GDM1 (cell line): ENCODE measurements around the gene BCL2.

Source experiments
- DNase-seq: peaks from one replicate; lab custom pipeline; 2025; lab: John Stamatoyannopoulos, UW

BCL2 gene

DNA sequence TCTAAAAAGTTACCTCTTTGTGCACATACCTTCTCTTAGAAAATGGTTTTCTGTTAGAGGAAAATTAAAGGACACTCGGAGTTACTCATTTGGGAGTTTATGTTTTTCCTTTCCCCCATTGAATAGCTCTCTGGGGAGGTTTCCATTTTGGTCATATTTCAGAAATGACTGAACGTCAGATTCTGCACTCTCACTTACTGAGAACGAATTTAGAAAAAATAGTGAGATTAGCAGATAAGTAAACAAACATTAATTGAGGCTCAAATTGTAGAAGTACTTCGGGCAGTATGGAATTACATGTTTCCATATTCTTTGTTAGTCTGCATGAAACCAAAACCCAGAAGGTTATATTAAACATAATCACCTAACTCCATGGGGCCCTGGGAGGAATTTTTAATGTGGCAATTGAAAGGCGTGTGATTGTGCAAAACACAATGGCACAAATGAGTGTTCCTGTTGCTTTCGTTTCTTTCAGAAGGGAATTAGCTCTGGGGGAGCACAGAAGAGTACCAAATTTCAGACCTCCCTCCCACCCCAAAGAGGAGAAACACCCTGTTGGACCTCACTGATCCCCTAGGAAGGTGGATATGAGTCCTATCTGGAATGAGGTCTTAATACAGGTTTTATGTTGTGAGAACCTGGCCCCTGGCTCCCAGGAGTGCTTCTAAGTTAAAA is 212.3 kb downstream of the BCL2 start:
- no peak for DNase-seq

DNA sequence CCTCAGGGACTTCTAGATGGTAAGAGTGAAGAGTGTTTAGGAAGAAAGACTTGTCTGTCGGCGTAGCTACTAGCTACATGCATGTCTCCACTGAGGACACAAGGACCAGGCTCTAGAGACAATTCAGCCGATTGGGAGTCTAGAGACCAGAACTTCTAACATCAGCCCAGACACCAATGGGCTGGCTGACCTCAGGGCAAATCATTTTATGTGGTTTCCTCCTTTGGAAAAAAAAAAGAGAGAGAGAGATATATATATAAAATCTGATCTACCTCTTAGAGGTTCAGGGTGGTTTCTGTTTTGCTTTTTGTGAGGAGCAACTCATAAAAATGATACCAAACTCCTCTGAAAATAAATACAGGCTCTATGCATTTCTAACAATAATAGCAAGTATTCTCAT is 212.8 kb downstream of the BCL2 start:
- no peak for DNase-seq

DNA sequence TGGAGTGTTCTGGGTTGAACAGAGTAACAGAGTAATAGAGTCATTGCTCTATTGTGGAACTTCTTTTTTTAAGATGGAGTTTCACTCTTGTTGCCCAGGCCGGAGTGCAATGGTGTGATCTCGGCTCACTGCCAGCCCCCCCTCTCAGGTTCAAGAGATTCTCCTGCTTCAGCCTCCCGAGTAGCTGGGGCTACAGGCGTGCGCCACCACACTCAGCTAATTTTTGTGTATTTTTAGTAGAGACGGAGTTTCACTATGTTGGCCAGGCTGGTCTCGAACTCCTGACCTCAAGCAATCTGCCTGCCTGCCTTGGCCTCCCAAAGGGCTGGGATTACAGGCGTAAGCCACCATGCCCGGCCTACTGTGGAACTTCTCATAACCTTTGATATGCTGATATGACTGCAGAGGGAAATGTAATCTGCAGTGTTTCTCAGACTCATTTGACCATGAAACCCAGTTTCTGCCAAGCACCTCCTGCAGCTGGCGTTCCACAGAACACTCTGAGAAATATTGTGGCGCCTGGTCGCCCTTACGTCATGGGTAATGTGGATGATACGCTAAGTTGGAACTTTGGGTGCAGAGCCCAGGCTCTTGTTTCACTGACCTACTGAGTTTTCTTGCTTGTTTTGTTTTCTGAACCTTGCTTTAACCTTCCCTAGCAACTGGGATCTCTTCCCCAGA is 213.8 kb downstream of the BCL2 start:
- DNase-seq: no peak

DNA sequence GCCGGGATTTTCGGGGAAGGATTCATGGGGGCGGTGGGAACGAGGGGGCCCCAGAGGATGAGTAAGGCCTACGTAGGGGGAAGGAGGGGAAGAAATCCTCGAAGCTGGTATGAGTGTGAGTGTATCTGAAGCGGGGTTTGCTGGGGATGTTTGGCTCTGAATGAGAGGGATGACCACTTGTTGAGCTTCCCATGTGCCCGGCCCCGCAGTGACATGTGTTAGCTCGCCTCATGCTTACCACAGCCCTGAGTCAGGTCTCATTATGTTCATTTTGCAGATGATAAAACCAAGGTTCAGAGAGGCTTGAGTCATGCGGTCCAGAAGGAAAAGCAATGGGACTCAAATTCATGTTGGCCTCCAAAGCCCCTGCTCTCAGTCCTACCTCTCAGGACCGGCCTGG is 214.7 kb downstream of the BCL2 start:
- no peak for DNase-seq

DNA sequence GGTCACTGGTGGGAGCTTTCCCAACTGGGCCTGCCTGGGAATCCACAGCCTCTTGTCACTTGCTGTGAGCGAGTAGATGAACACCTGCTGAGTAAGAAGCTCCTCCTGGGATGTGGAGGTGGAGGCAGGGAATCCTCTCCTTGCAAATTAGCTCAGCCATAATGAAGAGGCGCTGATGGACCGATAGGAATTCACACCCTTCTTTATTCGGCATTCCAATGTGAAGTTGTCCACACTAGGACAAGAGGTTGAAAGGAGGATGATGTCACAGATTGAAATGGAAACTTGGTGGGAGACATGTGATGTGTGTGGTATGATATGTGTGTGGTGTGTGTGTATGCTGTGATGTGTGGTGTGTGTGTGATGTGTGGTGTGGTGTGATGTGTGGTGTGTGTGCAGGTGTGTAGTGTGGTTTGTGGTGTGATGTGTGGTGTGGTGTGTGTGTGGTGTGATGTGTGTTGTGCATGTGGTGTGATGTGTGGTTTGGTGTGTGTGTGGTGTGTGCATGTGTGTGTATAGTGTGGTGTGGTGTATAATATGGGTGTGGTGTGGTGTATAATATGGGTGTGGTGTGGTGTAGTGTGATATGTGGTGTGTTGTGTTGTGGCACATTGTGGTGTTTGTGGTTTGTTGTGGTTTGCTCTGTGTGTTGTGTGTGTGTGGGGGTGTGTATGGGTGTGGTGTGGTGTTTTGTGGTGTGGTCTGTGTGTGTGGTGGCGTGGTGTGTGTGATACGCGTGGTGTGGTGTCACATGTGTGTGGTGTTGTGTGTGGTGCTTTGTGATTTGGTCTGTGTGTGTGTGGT is 216.4 kb downstream of the BCL2 start:
- DNase-seq: no peak

DNA sequence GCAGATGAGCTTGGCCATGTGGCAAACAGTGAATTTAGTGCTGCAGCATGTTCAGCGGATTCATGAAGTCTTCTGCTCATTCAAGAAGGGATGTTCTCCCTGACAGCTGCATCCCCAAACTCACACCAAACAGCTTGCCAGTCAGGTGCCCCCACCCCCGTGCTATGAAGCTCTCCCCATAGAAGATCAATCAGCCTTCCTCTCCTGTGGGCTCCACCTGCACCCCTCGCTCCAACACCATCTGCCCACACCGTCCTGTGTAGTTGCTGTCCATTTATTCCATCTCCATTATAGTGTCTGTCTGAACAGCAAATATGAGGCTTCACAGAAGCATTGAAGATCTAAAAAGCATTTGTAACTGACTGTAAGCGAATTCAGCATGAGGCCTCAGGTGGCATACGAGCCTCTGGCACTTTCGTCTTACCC is 218.9 kb downstream of the BCL2 start:
- no peak for DNase-seq

DNA sequence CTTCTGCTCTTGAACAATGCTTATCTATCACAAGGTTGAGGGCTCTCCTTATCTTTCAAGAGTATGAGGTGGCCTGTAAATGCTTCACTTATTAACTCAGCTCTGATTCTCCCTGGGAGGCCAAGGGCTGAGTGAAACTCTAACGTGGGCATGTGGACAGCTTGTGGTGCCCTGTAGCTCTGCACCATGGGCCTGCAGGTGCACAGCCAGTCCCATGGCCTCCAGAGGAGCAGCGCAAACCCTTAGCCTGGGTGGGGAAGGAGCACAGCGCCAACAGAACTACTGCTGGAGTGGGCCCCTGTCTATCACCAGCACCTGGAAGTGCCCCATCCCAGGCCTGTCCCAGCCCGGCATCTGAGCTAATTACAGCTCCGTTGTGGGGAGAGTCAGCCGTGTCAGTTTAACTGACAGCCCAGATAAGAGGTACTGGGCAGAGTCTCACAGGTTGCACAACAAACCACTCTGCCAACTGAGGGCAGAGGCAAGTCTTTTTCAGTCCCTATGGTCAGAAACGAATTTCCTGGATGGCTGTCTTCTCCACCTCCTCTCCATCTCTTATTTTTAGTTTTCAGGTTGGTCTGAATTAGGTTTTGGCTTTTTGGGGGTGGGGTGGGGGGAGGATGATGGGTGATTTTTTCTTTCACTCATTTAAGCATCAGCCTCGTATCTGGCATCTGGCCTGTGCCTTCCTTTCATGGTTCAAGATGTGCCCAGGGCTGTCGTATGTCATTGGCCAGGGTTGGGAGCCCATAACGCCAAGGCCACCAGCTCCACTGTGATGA is 219.5 kb downstream of the BCL2 start:
- DNase-seq: peak; percentile 90

DNA sequence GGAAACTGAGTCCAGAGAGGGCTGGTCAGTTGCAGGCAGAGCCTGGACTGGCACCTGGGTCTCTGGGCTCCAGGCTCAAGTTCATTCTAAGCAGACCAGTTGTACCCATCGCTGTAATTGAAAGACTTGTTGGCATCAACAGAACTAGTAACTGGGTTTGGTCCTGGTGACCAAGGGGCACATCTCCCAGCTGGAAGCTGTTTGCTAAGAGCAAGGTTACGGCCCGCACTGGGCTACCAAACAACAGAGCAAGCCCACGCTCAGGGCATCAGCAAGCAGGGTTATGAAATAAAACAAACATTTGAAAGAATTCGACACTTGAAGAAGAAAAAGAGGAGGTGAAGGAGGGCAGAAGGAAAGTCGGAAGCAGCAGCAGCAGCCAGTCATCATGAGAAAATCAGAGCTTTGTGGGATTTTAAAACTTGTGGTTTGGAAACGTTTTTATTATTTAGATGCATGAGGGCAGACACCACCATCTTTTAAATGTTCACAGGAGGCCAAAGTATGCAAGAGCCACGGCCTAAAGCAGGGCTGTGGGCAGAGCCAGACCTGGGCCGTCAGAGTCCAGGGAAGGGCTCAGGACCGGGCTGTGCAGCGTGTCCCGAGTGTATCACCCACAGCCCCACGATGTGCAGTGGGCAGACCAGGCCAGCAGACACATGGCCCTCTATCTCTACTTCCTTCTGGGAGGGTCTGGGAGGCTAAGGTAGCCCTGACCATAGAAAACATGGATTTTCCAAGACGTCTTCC is 220.3 kb downstream of the BCL2 start:
- no peak for DNase-seq

DNA sequence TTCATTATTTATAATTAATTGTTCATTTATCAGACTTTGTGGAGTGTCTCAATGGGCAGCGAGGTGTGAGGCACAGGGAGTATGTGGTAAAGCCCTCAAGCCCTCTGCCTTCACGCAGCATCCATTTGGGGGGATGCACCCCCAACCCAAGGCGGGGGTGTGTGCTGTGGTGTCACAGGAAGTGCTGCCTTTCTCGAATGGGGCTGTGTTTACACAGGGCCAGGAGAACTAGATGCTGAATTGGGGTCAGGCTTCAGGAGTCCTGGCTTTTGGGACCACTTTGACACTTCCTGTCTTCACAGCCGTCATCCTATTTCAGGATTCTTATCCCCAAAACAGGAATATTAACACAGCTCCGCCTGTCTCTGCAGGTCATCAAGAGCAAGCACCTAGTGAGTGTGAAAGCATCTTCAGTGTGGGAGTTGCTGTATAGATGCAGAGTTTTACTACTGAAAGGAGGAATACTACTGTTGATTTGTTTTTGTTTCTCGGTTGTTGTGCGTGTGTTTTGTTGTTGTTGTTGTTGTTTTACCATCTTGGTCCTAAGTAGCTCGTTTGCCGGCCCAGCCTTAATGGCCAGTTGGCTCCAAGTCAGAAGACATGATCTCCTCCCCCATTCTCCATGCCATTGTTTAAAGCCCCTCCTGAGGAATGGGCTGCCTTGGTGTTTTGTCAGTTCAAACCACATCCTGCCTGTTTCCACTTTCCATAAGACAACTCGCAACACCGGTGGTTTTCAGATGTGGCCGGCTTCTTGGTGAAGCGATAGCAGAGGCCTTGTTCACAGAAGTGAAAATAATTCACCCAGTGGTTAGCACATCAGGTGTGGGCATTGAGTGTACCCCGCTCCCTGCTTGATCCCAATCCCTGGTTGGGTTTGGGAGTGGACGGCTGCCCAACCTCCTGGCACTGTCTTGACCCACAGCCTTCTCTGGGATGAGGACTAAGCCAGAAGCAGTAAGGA is 221.3 kb downstream of the BCL2 start:
- DNase-seq: peak; percentile 82

DNA sequence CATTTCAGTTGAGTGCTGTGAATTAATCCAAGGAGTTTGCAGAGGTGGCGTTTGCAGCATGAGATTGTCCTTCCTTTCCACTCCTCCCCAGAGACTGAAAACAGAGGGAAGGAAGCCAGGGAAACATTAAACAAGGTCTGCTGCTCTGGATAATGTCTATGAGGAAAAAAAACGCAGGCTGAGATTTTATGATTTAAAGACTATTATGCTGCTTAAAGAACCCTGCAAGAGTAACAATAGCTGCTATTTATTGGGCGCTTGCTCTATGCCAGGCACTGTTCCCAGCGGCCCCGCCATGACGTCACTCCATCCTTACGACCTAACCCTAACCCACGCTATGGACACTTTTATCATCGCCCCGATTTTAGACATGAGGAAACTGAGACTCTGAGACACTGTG is 222.4 kb downstream of the BCL2 start:
- no peak for DNase-seq

DNA sequence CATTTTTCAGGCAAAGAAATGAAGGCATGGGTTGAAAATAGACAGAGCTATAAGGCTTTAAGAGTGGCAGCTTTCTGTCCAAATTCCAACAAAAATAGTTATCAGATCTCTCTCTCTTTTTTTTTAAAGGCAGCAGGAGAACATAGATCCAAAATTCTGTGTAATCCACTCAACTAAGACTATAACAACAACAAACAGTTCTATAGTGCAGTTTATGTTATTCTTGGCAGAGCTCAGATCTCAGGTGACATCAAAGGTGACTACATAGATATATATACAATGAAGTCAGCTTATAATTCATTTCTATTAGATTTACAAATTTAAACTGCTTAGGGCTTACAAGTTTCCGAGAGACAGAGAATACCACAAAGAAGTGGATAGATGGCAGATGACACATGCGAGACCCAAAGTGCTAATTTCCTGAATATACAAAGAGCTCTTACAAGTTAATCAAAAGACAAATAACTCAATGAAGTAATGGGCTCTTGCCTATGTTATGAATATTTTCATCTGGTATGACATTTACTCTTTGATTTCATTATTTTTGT is 223.2 kb downstream of the BCL2 start:
- DNase-seq: no peak

DNA sequence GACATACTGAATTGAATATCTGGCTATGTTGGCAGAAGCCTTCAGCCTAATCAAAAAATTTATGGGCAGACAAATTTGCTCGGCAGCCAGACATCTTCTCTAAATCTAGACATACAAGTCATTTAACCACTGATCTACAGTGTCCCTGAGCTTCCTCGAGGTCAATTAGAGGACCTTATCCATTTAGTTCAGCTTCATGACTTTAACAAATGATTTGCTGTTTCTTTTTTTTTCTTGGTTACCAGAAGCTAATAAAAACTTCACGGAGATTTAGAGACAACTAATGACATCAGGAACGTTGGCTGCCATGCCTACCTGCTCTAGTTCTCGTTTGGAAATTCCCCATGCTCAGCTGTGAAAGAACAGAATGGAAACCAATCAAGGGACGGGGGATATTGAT is 223.8 kb downstream of the BCL2 start:
- DNase-seq: no peak

DNA sequence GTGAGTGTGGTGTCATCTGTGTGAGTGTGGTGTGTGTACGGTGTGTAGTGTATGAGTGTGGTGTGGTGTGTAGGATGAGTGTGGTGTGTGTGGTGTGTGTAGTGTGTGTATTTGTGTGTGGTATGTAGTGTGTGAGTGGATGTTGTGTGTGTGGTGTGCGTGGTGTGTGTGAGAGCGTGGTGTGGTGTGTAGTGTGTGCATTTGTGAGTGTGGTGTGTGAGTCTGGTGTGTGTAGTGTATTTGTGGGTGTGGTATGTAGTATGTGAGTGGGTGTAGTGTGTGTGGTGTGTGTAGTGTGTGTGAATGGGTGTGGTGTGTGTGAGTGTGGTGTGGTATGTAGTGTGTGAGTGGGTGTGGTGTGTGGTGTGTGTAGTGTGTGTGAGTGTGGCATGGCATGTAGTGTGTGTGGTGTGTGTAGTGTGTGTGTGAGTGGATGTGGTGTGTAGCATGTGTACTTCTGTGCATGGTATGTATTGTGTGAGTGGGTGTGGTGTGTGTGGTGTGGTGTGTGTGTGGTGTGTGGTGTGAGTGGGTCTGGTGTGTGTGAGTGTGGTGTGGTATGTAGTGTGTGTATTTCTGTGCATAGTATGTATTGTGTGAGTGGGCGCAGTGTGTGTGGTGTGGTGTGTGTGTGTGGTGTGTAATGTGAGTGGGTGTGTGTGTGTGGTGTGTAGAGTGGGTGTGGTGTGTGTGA is 227.8 kb downstream of the BCL2 start:
- no peak for DNase-seq

DNA sequence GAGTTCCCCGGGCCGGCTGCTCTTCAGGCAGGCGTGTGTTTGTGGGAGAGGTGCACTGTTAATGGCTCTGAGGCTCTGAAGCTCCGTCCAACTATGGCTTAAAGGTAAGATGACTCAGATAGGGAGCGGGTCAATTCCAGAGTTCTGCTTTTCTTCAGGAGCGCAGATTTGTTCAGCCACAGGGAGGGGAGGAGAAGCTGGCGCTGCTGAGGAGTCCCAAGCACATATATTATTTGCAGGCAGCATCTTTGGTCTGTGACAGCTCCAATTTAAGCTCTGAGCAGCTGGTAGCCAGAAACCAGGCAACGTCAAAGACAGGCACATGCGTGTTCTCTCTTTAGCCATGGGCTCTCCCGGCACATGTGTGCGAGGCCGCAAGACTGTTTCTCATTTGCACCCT is 229.2 kb downstream of the BCL2 start:
- DNase-seq: no peak

DNA sequence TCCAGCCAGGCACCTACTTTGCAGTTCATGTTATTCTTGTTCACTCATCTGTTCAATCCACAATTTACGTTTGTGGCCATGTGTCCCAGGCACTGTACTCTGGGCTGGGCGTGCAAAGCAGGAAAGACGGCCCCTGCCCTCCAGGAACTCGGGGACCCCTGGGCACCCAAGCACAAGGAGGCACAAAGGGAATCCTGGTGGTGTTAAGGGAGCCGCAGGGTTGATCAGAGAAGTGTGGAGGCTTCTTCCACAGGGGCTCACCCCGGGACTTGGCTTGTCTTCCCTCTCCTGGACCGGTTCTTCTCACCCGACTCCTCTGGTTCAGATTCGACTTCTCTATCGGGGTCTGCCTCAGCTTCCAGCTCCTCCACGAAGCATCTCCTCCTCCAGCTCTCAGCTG is 230.5 kb downstream of the BCL2 start:
- no peak for DNase-seq

DNA sequence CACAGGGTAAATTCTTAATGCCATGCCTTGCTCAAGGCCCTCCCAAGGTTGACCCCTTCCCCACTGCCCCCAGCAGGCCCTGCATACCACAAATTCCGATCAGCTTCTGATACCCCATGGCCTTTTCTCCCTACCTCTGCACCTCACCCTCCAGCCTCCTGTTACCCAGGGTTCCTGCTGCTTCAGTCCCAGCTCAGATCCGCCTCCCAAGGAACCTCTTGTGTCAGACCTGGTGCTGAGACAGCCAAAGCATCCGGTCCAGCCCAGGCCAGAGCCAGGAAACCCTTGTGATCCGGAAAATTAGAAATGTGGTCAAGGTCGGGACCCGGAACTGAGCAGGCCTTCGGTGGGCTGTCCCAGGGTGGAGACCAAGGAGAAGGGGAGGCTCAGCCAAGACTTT is 231.3 kb downstream of the BCL2 start:
- DNase-seq: no peak

DNA sequence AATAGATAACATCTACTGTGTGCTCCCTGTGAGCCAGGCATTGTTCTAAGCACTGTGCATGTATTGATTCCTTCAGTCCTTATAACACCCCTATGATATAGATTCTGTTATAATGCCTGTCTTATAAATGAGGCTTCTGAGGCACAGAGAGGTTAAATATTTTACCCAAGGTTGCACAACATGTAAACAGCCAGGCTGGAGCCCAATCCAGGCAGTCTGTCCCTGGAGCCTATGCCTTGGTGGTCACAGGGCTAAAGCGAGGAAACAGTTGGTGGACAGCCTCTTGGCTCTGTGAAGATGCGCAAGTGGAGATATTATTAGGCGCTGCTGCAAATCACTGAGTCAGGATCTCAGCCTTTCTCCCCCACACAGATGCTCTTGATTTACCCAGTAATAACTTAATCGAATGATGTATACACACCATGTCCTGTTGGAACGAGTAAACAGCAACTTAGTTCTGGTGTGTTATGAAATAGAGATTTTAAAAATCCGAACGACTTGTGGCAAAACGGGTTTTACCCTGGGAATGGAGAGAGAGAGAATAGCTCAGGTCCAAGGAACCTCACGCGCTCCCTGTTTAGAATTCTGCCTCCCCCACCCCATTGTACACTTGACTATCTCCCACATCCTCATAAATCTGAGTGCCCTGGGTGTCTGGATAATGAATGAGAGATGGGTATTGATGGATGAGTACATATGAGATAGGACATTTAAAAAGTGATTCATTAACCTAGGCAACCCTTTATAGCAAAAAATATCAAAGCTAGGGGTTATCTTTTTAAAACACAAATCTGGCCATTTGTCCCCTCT is 231.9 kb downstream of the BCL2 start:
- no peak for DNase-seq

DNA sequence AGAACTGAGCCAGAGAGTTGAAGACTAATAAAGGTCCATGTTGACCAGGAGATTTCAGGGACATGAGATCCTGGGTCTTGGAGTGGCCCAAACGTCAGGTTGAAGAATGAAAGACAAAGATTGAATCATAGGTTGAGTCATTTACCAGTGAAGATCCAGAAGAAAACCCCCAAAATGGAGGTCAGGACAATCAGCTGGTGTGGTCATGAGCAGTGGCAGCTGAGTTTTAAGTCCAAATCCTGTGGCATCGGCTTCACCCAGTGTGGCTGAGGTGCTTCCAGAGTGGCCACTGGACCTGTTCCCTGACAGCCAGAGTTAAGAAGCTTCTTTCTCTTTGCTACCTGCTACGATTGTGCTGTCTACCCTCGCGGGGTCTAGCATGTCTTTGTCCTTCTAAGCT is 234.0 kb downstream of the BCL2 start:
- DNase-seq: no peak

DNA sequence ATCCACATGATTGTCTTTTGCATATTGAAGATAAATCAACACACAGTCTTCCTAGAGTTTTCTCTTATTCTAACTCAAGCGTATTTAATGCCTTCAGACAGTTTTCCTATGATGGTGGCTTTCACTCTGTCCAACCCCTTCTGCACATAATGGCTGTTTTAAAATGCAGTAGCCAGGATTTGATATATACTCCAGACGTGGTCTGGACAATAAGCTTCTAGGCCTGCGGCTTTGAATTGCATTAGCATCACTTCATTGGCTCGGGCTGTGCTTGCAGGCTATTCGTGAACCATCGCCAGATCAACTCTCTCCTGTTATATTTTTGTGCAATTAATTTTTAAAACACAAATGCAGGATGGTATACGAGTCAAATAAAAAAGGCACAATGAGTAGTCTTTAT is 235.3 kb downstream of the BCL2 start:
- DNase-seq: no peak
